ENCODE results near the gene PRKCE.

PRKCE gene

GRCh38 chr2:46075848-46076247 is 424.4 kb downstream of the PRKCE start:
- no peak overlapping the region for H3K4me3 ChIP-seq (replicated peaks in 1 of 2; ENCODE audit: low read depth in 2 of 2, low read length in 2 of 2)
- no peak for TF ChIP-seq CTCF (IDR thresholded peaks at IDR 0.05; ENCODE audit: low read depth, low read length)
- DNase-seq (ENCODE audit: low read depth in 2 of 2), result no peak

DNA sequence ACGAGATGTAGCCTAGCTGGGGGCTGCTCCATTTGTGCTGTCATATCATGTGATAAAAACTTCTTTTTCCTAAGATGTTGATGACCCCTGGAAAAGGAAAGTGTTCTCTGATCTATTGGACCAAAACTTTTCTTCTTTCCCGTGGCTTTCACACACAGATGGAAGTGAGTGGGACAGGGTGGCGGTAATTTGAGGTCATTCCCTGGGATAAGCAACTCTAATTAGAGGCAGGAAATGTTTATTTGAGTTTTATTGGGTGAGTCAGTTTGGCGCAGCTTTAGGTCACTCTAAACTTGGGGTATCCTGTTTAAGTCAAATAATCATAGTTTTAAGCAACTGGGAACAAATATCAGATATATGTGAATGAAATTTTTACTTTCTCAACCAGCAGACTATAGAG is 424.8 kb downstream of the PRKCE start:
- no peak overlapping the region for H3K4me3 ChIP-seq (replicated peaks in 1 of 2; ENCODE audit: low read depth in 2 of 2, low read length in 2 of 2)
- TF ChIP-seq CTCF (IDR thresholded peaks at IDR 0.05; ENCODE audit: low read depth, low read length), result no peak
- DNase-seq (ENCODE audit: low read depth in 2 of 2), result peak in 1 of 2 donors; percentile 19

GRCh38 chr2:46076875-46077274 is 425.4 kb downstream of the PRKCE start:
- no peak overlapping the region for H3K4me3 ChIP-seq (replicated peaks in 1 of 2; ENCODE audit: low read depth in 2 of 2, low read length in 2 of 2)
- no peak for DNase-seq (ENCODE audit: low read depth in 2 of 2)
- TF ChIP-seq CTCF (IDR thresholded peaks at IDR 0.05; ENCODE audit: low read depth, low read length), result no peak

DNA sequence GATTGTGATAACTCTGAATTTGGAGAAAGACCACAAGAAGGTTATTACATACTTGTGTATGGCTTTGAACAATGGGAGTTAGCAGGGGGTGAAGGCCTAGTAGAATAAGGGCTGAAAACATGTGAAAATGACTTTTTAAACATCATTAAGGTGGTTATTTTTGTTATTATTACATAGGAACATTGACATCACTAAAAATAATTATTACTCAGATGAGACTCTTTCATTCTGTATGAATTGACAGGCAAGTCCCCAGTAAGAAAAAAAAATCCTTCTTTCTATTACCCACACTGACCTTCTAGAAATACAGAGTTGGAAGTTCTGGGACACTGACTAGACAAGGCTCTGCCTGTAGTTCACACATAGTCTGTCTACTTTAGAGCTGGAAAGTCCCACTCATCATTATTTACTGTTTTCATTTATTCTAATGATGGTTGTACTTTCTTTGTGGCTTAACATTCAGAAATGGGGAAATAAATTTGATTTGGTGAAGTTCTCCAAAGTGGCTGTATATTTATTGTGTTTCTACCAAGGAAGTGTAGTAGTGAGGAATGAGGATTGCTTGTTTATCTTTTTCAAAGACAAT is 426.1 kb downstream of the PRKCE start:
- TF ChIP-seq CTCF (IDR thresholded peaks at IDR 0.05; ENCODE audit: low read depth, low read length), result no peak
- H3K4me3 ChIP-seq (replicated peaks in 1 of 2; ENCODE audit: low read depth in 2 of 2, low read length in 2 of 2), result no peak overlapping the region
- DNase-seq (ENCODE audit: low read depth in 2 of 2), result no peak

- TF ChIP-seq CTCF (IDR thresholded peaks at IDR 0.05; ENCODE audit: low read depth, low read length), result no peak
- H3K4me3 ChIP-seq (replicated peaks in 1 of 2; ENCODE audit: low read depth in 2 of 2, low read length in 2 of 2), result no peak overlapping the region
- DNase-seq (ENCODE audit: low read depth in 2 of 2), result no peak
Observed at GRCh38 chr2:46079985-46080560, 428.6 kb downstream of the PRKCE start.

DNA sequence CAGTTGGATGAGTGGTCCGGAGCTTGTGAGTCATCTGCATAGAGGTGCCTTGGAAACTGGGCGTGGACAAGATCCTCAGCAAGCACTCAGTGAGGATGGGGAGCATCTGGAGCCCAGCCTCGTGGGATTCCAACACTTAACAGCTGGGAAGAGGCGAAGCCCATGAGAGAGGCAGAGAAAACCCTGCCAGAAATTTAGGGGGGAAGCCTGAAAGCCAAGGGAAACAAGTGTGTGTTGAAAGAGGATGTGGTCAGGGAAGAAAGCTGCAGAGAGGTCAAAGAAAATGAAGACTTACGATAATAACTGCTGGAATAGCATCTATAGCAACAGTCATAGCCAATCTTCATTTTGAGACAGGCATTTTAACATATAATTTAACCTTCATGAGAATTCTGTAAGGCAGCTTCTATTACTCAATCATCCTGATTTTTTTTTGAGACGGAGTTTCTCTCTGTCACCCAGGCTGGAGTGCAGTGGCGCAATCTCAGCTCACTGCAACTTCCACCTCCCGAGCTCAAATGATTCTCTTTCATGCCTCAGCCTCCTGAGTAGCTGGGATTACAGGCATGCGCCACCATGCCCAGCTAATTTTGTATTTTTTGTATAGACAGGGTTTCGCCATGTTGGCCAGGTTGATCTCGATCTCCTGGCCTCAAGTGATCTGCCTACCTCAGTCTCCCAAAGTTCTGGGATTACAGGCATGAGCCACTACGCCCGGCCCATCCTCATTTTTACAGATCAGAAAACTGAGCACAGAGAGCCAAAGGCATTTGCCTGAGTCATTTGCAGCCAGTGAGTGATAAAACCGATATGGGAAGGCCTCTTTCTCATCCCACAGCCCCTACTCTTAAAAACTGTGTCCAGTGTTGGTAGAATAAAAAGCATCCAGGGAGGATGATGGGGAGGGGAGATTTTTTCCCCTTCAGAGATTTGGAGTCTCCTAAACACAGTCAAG is 431.3 kb downstream of the PRKCE start:
- H3K4me3 ChIP-seq (replicated peaks in 1 of 2; ENCODE audit: low read depth in 2 of 2, low read length in 2 of 2), result no peak overlapping the region
- DNase-seq (ENCODE audit: low read depth in 2 of 2), result peak; percentile 99
- TF ChIP-seq CTCF (IDR thresholded peaks at IDR 0.05; ENCODE audit: low read depth, low read length), result no peak
